MCF 10A (cell line): ENCODE results near the gene SF3B3. TPM values are rescaled to one million over a fixed set of nuclear protein-coding genes. Genes with fewer than 3 reads are reported as not detected.

Experiments used
- BruUV-seq: library from RNA; stranded (reverse); fragments of 400-500 nt; replicated peaks from 2 replicates; lab custom pipeline; 2021; lab: Mats Ljungman, UMichigan
- CTCF ChIA-PET: fragments of 300-600 bp; sonication (Branson Sonifier 250); formaldehyde crosslinking; extraction: SDS; loops from one replicate; lab custom pipeline; 2021; ENCODE audit warnings: antibody characterized with exemption, inconsistent platforms; lab: Yijun Ruan, JAX
- POLR2A ChIA-PET: fragments of 300-600, 350-650 bp; sonication (Branson Sonifier 250); formaldehyde crosslinking; extraction: SDS; loops from one replicate; lab custom pipeline; 2020; ENCODE audit warnings: antibody characterized with exemption, inconsistent platforms; lab: Yijun Ruan, JAX
- DNase-seq: peaks from one replicate; pipeline ENCODE4 v3.0.0-alpha.2; 2018; ENCODE audit not compliant: unreplicated experiment
- H3K27ac Mint-ChIP-seq: one replicate; pipeline ENCODE4 v1.8.0; 2022; ENCODE audit warnings: mild to moderate bottlenecking, low read depth, mixed read lengths; ENCODE audit not compliant: unreplicated experiment
- H3K27me3 Mint-ChIP-seq: one replicate; pipeline ENCODE4 v1.8.0; 2022; ENCODE audit warnings: mixed read lengths; ENCODE audit not compliant: insufficient read depth, unreplicated experiment
- H3K36me3 Mint-ChIP-seq: one replicate; pipeline ENCODE4 v1.8.0; 2022; ENCODE audit warnings: mild to moderate bottlenecking, moderate library complexity, mixed read lengths; ENCODE audit not compliant: insufficient read depth, unreplicated experiment
- H3K4me1 Mint-ChIP-seq: one replicate; pipeline ENCODE4 v1.8.0; 2022; ENCODE audit warnings: mixed read lengths; ENCODE audit not compliant: insufficient read depth, unreplicated experiment
- H3K4me3 Mint-ChIP-seq: one replicate; pipeline ENCODE4 v1.8.0; 2022; ENCODE audit warnings: mild to moderate bottlenecking, moderate library complexity, mixed read lengths; ENCODE audit not compliant: unreplicated experiment
- H3K9me3 Mint-ChIP-seq: one replicate; pipeline ENCODE4 v1.8.0; 2022; ENCODE audit warnings: mixed read lengths; ENCODE audit not compliant: unreplicated experiment
- intact Hi-C: fragments of 100-400 bp; cut with micrococcal nuclease; formaldehyde crosslinking; loops from 2 replicates; pipeline ENCODE4 v1.14.1; 2022
- total RNA-seq: library from RNA; stranded (reverse); gene quantifications from 2 replicates; pipeline ENCODE4 v1.2.3, GENCODE V29; 2022
- TF ChIP-seq, protein P1 (sequence below): fragments of 200-600 bp; IDR thresholded peaks from one replicate; pipeline ENCODE4 v1.8.0; 2022; ENCODE audit warnings: antibody characterized with exemption, mild to moderate bottlenecking; ENCODE audit not compliant: unreplicated experiment

The SF3B3 gene
- total RNA-seq, 1 experiment from 2014 or later: 309 TPM

DNA sequence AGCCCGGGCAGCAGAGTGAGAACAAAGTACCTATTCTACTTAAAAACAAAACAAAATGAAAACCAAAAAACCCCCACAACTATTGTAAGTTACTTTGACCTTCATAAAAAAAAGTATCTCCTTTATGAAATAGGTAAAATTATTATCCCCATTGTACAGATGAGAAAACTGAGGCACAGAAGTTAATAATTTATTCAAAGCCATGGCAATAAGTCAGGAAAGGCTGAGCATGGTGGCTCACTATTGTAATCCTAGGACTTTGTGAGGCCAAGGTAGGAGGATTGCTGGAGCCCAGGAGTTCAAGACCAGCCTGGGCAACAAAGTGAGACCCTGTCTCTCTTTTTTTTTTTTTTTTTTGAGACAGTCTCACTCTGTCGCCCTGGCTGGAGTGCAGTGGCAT is 38.7 kb upstream of the SF3B3 start:
- H3K27ac Mint-ChIP-seq: no peak overlapping the region
- H3K9me3 Mint-ChIP-seq: no peaks in the 10 kb centered on the region
- no peaks in the 10 kb centered on the region for H3K4me1 Mint-ChIP-seq
- ChIA-PET POLR2A (interaction anchor here (1.2 kb wide), 1 partner anchor 107 kb away, joined by 3 read pairs; no protein-coding TSS in a partner anchor), CTCF (interaction anchor here (0.6 to 0.9 kb wide), 3 partner anchors 14 to 94 kb away, joined by 4 to 10 read pairs (median 5); no protein-coding TSS in a partner anchor)
- DNase-seq: no peak
- TF ChIP-seq, protein P1, sequence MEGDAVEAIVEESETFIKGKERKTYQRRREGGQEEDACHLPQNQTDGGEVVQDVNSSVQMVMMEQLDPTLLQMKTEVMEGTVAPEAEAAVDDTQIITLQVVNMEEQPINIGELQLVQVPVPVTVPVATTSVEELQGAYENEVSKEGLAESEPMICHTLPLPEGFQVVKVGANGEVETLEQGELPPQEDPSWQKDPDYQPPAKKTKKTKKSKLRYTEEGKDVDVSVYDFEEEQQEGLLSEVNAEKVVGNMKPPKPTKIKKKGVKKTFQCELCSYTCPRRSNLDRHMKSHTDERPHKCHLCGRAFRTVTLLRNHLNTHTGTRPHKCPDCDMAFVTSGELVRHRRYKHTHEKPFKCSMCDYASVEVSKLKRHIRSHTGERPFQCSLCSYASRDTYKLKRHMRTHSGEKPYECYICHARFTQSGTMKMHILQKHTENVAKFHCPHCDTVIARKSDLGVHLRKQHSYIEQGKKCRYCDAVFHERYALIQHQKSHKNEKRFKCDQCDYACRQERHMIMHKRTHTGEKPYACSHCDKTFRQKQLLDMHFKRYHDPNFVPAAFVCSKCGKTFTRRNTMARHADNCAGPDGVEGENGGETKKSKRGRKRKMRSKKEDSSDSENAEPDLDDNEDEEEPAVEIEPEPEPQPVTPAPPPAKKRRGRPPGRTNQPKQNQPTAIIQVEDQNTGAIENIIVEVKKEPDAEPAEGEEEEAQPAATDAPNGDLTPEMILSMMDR: no peak
- H3K36me3 Mint-ChIP-seq: peaks cover 49% of the 10 kb centered on the region
- no TSS peak for BruUV-seq
- no peaks in the 10 kb centered on the region for H3K27me3 Mint-ChIP-seq
- intact Hi-C loops: no loop called here
- H3K4me3 Mint-ChIP-seq: no peak overlapping the region

DNA sequence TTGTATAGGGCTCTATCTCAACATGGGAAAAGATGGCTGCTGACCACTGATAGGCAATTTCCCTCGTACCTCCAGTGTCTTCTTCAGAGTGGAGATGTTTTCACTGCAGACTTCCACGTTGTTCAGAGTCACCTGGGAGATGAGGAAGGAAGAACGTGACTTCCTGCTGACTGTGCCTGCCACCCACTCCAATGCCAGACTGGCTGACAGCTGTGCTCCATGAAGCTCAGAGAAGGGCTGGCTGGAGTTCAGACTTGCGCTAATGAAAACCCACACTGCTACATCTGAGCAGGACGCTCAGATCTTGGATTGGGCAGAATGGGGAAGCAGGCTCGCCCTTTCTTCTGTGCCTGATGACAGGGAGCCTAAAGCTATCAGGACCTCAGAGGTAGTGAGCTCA is 33.4 kb upstream of the SF3B3 start:
- no TSS peak for BruUV-seq
- ChIA-PET CTCF (interaction anchor here (0.6 to 1.1 kb wide), 5 partner anchors 19 to 160 kb away, joined by 3 read pairs; no protein-coding TSS in a partner anchor), POLR2A (interaction anchor here (0.7 to 1.2 kb wide), 2 partner anchors 33 to 144 kb away, joined by 3 read pairs; partner anchors contain the start of genes COG4 and DDX19A)
- Mint-ChIP-seq H3K27ac (no peak overlapping the region), H3K27me3 (no peaks in the 10 kb centered on the region), H3K9me3 (no peaks in the 10 kb centered on the region), H3K4me1 (peaks cover 6% of the 10 kb centered on the region), H3K36me3 (peaks cover 67% of the 10 kb centered on the region), H3K4me3 (no peak overlapping the region)
- TF ChIP-seq, protein P1: no peak
- intact Hi-C loops: no loop called here
- DNase-seq: no peak

DNA sequence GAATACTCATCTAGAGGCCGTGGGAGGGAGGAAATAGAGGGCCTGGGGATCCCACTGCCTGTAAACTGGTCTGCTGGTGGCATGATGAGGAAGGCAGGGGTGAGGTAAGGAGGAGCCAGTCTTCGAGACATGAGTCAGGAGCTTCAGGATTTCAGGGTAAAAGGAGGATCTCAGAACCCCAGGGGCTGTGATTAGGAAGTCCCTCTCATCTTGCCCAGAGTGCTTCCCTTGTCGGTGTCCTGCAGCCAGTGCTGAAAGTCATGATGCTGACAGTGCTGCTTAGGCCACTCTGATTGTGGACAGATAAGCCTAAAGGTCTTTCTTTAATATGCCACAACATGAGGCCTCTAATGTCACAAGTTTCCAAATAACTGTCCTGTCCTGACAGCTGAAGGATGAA is 29.8 kb upstream of the SF3B3 start:
- DNase-seq: no peak
- Mint-ChIP-seq H3K27me3 (no peaks in the 10 kb centered on the region), H3K36me3 (peaks cover 69% of the 10 kb centered on the region), H3K4me3 (no peak overlapping the region), H3K4me1 (peaks cover 6% of the 10 kb centered on the region), H3K9me3 (no peaks in the 10 kb centered on the region), H3K27ac (no peak overlapping the region)
- no TSS peak for BruUV-seq
- ChIA-PET POLR2A (interaction anchor here (0.8 to 1.3 kb wide), 4 partner anchors 11 to 147 kb away, joined by 3 to 4 read pairs (median 3); partner anchors contain the start of genes COG4 and DDX19A), CTCF (no interaction called here)
- intact Hi-C loops: no loop called here
- TF ChIP-seq, protein P1: no peak

DNA sequence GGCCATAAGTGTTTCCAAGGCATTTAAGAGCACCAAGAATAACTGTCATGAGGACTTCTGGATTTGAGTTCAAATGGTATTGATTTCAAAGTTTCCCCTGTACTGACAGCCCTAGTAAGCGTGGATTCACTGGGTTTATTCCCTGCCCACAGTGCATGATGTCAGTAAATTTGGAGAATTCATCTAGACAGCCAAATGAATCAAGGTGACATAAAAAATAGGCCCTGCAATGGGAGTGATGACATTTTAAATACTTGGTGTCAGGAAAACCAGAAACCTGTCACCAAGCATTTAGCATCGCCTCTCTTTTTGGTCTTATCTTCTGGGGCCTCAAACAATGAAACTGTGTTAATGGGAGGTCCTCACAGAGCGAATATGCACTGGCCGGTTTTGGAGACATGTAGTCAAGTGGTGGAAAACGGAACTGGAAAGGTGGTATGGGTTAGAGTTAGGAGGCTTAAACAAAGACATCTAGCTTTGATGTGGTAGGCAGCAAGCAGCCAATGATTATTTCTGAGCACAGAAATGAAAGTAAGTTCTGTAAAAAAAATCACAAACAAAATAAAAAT is 29.3 kb upstream of the SF3B3 start:
- ChIA-PET POLR2A (interaction anchor here (0.9 to 1.3 kb wide), 3 partner anchors 12 to 148 kb away, joined by 3 read pairs; partner anchors contain the start of gene DDX19A), CTCF (no interaction called here)
- Mint-ChIP-seq H3K9me3 (no peaks in the 10 kb centered on the region), H3K36me3 (peaks cover 67% of the 10 kb centered on the region), H3K27me3 (no peaks in the 10 kb centered on the region), H3K4me1 (peaks cover 6% of the 10 kb centered on the region), H3K27ac (no peak overlapping the region), H3K4me3 (no peak overlapping the region)
- no TSS peak for BruUV-seq
- intact Hi-C loops: no loop called here
- DNase-seq: no peak
- TF ChIP-seq, protein P1: no peak
